WERI-Rb-1 (cell line): ENCODE results near the gene MRPL10.

Source experiments
- DNase-seq: peaks from one replicate; pipeline ENCODE4 v3.0.0-alpha.2; 2020
- H3K27ac ChIP-seq: fragments of 250-450 bp; sonication (Bioruptor Pico); 2 replicates; pipeline ENCODE4 v1.5.1; 2020; ENCODE audit warnings: mild to moderate bottlenecking, moderate library complexity
- H3K27me3 ChIP-seq: fragments of 250-450 bp; sonication (Bioruptor Pico); 2 replicates; pipeline ENCODE4 v1.5.1; 2021; ENCODE audit warnings: mild to moderate bottlenecking, low read depth, moderate library complexity; ENCODE audit not compliant: insufficient read depth, severe bottlenecking
- H3K36me3 ChIP-seq: fragments of 250-450 bp; sonication (Bioruptor Pico); 2 replicates; pipeline ENCODE4 v1.5.1; 2020; ENCODE audit warnings: mild to moderate bottlenecking, moderate library complexity
- H3K4me3 ChIP-seq: 2 replicates; pipeline ENCODE4 v1.5.1; 2011; ENCODE audit warnings: low read depth, mild to moderate bottlenecking, control low read depth, low read length
- H3K9me3 ChIP-seq: fragments of 250-450 bp; sonication (Bioruptor Pico); 2 replicates; pipeline ENCODE4 v1.5.1; 2021; ENCODE audit warnings: mild to moderate bottlenecking, moderate library complexity; ENCODE audit not compliant: severe bottlenecking
- TF ChIP-seq, protein P1 (sequence below): IDR thresholded peaks from 2 replicates; pipeline ENCODE4 v1.5.1; 2011; ENCODE audit warnings: low read depth, mild to moderate bottlenecking, control low read depth, inconsistent platforms, low read length

The MRPL10 gene

GRCh38 chr17:47853616-47854015 is 22.3 kb upstream of the MRPL10 start:
- Histone ChIP-seq H3K4me3 (no peak overlapping the region), H3K9me3 (no peaks in the 10 kb centered on the region), H3K36me3 (no peaks in the 10 kb centered on the region; the same call in 1 of the 2 replicates), H3K27ac (no peak overlapping the region), H3K27me3 (no peaks in the 10 kb centered on the region)
- TF ChIP-seq, protein P1, sequence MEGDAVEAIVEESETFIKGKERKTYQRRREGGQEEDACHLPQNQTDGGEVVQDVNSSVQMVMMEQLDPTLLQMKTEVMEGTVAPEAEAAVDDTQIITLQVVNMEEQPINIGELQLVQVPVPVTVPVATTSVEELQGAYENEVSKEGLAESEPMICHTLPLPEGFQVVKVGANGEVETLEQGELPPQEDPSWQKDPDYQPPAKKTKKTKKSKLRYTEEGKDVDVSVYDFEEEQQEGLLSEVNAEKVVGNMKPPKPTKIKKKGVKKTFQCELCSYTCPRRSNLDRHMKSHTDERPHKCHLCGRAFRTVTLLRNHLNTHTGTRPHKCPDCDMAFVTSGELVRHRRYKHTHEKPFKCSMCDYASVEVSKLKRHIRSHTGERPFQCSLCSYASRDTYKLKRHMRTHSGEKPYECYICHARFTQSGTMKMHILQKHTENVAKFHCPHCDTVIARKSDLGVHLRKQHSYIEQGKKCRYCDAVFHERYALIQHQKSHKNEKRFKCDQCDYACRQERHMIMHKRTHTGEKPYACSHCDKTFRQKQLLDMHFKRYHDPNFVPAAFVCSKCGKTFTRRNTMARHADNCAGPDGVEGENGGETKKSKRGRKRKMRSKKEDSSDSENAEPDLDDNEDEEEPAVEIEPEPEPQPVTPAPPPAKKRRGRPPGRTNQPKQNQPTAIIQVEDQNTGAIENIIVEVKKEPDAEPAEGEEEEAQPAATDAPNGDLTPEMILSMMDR, result no peak
- DNase-seq, result no peak

- no peaks in the 10 kb centered on the region for H3K9me3 ChIP-seq
- no peak for DNase-seq
- no peak overlapping the region for H3K27ac ChIP-seq
- H3K27me3 ChIP-seq, result no peaks in the 10 kb centered on the region
- TF ChIP-seq, protein P1, result no peak
- no peak overlapping the region for H3K4me3 ChIP-seq
- peaks cover 7% of the 10 kb centered on the region for H3K36me3 ChIP-seq
These were observed 21.0 kb upstream of the MRPL10 start for GRCh38 chr17:47852113-47852949.

- Histone ChIP-seq H3K9me3 (no peaks in the 10 kb centered on the region), H3K4me3 (no peak overlapping the region), H3K27me3 (no peaks in the 10 kb centered on the region), H3K36me3 (peaks cover 12% of the 10 kb centered on the region), H3K27ac (no peak overlapping the region)
- no peak for DNase-seq
- TF ChIP-seq, protein P1, result no peak
These were observed 20.4 kb upstream of the MRPL10 start for GRCh38 chr17:47851764-47852112.

GRCh38 chr17:47850692-47851573 is 19.6 kb upstream of the MRPL10 start, which contains the start of gene SP6:
TSS of gene SP6 (minus strand) at chr17:47851163. CDS start at chr17:47848429, 2,734 bp downstream.
- DNase-seq, result peak; percentile 90
- Histone ChIP-seq H3K36me3 (peaks cover 17% of the 10 kb centered on the region), H3K9me3 (no peaks in the 10 kb centered on the region), H3K4me3 (peak within 1 kb of the TSS; percentile 75), H3K27ac (peak within 1 kb of the TSS; percentile 70), H3K27me3 (no peaks in the 10 kb centered on the region)
- TF ChIP-seq, protein P1, result peak; percentile 25; the same call in 1 of the 2 replicates

- H3K9me3 ChIP-seq, result no peaks in the 10 kb centered on the region
- H3K27me3 ChIP-seq, result no peaks in the 10 kb centered on the region
- H3K4me3 ChIP-seq, result peak overlapping the region; percentile 75
- peak overlapping the region; percentile 70 for H3K27ac ChIP-seq
- TF ChIP-seq, protein P1, result no peak
- DNase-seq, result no peak
- peaks cover 17% of the 10 kb centered on the region for H3K36me3 ChIP-seq
These were observed 19.0 kb upstream of the MRPL10 start for GRCh38 chr17:47850373-47850691.
